Activated T-helper 17 cell treated with anti-CD3 and anti-CD28 coated beads, Interleukin-2, amount 50 U/mL, for 72 hours (primary cell): Measurements from ENCODE around the gene OXER1. TPM values are rescaled to one million over a fixed set of nuclear protein-coding genes. Genes with fewer than 3 reads are reported as not detected.

ENCODE experiments used
- ATAC-seq: fragments of 150-1000 bp; cut with Tn5 transposase; replicated peaks from 2 replicates; pipeline ENCODE4 v1.10.0; 2021; ENCODE audit warnings: mild to moderate bottlenecking, moderate library complexity
- H3K27ac Mint-ChIP-seq: one replicate; pipeline ENCODE4 v1.8.0; 2022; ENCODE audit warnings: mixed read lengths
- H3K27me3 Mint-ChIP-seq: one replicate; pipeline ENCODE4 v1.8.0; 2022; ENCODE audit warnings: mixed read lengths
- H3K36me3 Mint-ChIP-seq: one replicate; pipeline ENCODE4 v1.8.0; 2022; ENCODE audit warnings: low read depth, mild to moderate bottlenecking, mixed read lengths
- H3K4me1 Mint-ChIP-seq: one replicate; pipeline ENCODE4 v1.8.0; 2022; ENCODE audit warnings: mixed read lengths
- H3K4me3 Mint-ChIP-seq: one replicate; pipeline ENCODE4 v1.8.0; 2022; ENCODE audit warnings: mild to moderate bottlenecking, mixed read lengths
- H3K9me3 Mint-ChIP-seq: one replicate; pipeline ENCODE4 v1.8.0; 2022; ENCODE audit warnings: mixed read lengths
- total RNA-seq, 2 donors: library from RNA; stranded (reverse); gene quantifications; one replicate each; pipeline ENCODE4 v1.2.3, GENCODE V29; 2022

Gene OXER1
- total RNA-seq, 2 donors from 2014 or later: 0.13 TPM

DNA sequence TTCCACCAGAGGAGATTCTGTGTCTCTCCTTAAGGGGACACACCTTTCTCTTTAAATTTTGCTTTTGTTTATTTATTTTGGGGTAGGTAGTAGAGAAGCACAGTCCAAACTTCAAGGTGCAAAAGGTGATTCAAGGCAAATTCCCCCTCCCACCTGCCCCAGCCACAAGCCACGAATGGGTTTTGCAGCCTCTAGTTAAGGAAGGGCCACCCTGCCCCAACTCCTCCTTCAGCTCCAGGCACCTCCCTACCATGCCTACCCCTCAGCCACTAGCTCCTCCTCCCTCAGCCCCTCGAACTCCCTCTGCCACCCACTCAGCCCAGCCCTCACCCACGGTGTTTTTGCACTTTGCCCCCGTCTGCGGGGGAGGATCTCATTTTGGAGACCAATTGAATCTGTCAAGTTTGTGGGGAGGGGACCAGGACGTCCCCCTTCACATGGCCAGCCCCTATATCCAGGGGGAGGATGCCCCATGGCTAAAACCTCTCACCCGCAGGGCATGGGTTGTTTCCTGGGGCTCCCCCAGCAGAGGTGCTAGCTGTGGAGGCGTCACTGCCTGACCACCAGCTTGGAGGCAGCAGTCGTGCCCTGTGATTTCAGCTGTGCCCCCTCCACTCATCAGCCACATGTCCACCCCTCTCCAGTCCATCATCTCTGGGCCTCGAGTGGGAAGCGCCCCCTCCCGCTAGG, 24.0 kb upstream of the OXER1 start:
- peak; percentile 38 for ATAC-seq
- H3K4me1 Mint-ChIP-seq: peaks cover 11% of the 10 kb centered on the region
- peaks cover 7% of the 10 kb centered on the region for H3K36me3 Mint-ChIP-seq
- H3K9me3 Mint-ChIP-seq: no peaks in the 10 kb centered on the region
- peaks cover 36% of the 10 kb centered on the region for H3K27me3 Mint-ChIP-seq
- H3K27ac Mint-ChIP-seq: no peak overlapping the region
- no peak overlapping the region for H3K4me3 Mint-ChIP-seq

DNA sequence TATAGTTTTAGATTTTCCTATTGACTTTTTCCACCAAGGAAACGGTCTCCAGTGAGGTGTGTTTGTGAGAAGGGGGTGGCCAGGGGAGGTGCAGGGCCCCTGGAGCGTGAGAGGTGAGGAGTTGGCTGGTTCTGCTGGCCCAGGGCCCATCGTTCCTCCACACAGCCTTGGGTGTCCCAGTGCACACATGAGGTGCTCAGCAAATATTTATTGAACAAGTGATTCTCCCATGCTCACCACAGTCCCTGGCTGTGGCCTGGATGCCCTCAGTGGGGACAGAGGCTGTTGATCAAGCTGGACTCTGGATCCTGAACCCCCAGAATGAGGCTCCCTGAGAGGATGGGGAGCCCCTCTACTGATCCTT, 23.5 kb upstream of the OXER1 start:
- H3K27me3 Mint-ChIP-seq: peaks cover 36% of the 10 kb centered on the region
- peaks cover 7% of the 10 kb centered on the region for H3K36me3 Mint-ChIP-seq
- H3K4me1 Mint-ChIP-seq: peaks cover 11% of the 10 kb centered on the region
- H3K9me3 Mint-ChIP-seq: no peaks in the 10 kb centered on the region
- no peak overlapping the region for H3K4me3 Mint-ChIP-seq
- no peak overlapping the region for H3K27ac Mint-ChIP-seq
- no peak for ATAC-seq

DNA sequence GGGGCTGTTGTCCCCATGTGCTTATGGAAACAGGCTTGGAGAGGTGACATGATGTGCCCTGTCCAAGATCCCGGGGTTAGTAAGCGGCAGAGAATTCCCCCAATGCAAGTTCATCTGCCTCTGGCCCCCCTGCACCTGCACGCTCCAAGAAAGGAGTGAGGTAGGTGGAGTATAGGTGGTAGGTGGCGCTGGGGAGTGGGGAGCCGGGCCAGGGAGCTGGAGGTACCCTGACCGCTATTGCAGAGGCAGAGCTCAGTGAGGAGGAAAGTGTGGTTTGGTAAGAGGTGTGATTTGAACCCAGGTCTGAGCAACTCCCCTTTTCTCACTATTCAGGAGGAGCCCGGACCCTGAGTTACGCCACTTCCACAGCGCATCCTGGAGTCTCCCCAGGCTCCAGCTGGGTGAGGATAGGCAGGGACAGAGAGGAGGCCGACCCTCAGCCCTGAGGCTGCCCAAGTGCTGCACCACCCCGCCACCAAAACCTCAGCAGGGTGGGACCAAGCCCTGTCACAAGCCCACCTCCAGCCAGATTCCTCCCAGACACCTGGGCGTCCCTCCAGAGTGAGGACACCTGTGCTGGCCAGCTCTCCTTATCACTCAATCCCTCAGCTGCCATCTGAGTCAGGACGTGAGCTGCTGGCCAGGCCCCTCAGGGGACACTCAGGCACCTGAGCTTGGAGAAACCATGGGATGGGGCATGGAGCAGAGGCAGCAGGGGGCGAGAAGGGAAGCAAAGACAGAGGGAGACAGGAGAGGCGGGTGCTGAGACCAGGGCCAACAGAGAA, 22.8 kb upstream of the OXER1 start:
- ATAC-seq: no peak
- Mint-ChIP-seq H3K36me3 (peaks cover 7% of the 10 kb centered on the region), H3K27me3 (peaks cover 32% of the 10 kb centered on the region), H3K4me3 (no peak overlapping the region), H3K9me3 (no peaks in the 10 kb centered on the region), H3K4me1 (peaks cover 8% of the 10 kb centered on the region), H3K27ac (no peak overlapping the region)

DNA sequence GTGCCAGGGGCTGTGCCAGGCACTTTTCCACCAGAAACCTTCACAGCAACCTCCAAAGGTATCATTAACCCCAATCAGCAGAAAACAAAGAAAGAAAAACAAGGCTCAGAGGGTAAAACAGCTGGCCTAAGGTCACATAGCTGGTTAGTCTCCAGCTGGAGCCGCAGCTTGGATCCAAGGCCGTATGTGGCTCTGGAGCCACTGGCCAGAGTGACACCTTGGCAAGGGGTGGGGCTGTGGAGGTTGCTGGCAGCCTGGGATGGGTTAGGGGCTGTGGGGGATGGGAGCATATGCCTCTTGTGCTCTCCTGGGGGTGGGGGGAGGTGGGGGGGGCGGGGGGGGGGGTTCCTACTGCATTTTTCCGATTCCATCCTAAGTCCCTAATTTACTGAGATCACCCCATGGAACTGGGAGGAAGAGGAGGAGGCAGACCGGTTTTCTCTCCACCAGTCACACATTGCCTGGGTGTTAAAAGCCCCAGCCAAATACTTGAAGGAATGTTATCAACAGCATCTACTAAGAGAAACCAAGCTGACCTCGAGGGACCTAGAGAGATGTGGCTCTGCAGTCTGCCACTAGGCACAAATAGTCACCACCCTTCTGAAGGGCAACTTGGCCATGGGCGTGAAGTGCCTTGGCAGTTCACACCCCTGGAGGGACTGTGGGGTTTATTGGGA, 20.4 kb upstream of the OXER1 start:
- no peaks in the 10 kb centered on the region for H3K4me1 Mint-ChIP-seq
- peaks cover 13% of the 10 kb centered on the region for H3K27me3 Mint-ChIP-seq
- H3K4me3 Mint-ChIP-seq: no peak overlapping the region
- ATAC-seq: no peak
- H3K36me3 Mint-ChIP-seq: no peaks in the 10 kb centered on the region
- no peaks in the 10 kb centered on the region for H3K9me3 Mint-ChIP-seq
- H3K27ac Mint-ChIP-seq: no peak overlapping the region

GRCh38 chr2:42783511-42783910, 19.6 kb upstream of the OXER1 start:
- Mint-ChIP-seq H3K9me3 (no peaks in the 10 kb centered on the region), H3K4me1 (no peaks in the 10 kb centered on the region), H3K27ac (no peak overlapping the region), H3K36me3 (no peaks in the 10 kb centered on the region), H3K27me3 (peaks cover 9% of the 10 kb centered on the region), H3K4me3 (no peak overlapping the region)
- no peak for ATAC-seq

GRCh38 chr2:42781181-42781580, 17.2 kb upstream of the OXER1 start:
- no peaks in the 10 kb centered on the region for H3K9me3 Mint-ChIP-seq
- no peaks in the 10 kb centered on the region for H3K36me3 Mint-ChIP-seq
- H3K4me1 Mint-ChIP-seq: no peaks in the 10 kb centered on the region
- H3K27me3 Mint-ChIP-seq: no peaks in the 10 kb centered on the region
- ATAC-seq: no peak
- H3K27ac Mint-ChIP-seq: no peak overlapping the region
- H3K4me3 Mint-ChIP-seq: no peak overlapping the region

- no peak for ATAC-seq
- Mint-ChIP-seq H3K27me3 (no peaks in the 10 kb centered on the region), H3K27ac (no peak overlapping the region), H3K9me3 (no peaks in the 10 kb centered on the region), H3K4me1 (no peaks in the 10 kb centered on the region), H3K4me3 (no peak overlapping the region), H3K36me3 (no peaks in the 10 kb centered on the region)
Observed at GRCh38 chr2:42777883-42778805, 14.2 kb upstream of the OXER1 start.

GRCh38 chr2:42775810-42776209, 11.9 kb upstream of the OXER1 start:
- no peak overlapping the region for H3K27ac Mint-ChIP-seq
- H3K36me3 Mint-ChIP-seq: no peaks in the 10 kb centered on the region
- no peaks in the 10 kb centered on the region for H3K4me1 Mint-ChIP-seq
- H3K4me3 Mint-ChIP-seq: no peak overlapping the region
- ATAC-seq: no peak
- H3K9me3 Mint-ChIP-seq: no peaks in the 10 kb centered on the region
- no peaks in the 10 kb centered on the region for H3K27me3 Mint-ChIP-seq

DNA sequence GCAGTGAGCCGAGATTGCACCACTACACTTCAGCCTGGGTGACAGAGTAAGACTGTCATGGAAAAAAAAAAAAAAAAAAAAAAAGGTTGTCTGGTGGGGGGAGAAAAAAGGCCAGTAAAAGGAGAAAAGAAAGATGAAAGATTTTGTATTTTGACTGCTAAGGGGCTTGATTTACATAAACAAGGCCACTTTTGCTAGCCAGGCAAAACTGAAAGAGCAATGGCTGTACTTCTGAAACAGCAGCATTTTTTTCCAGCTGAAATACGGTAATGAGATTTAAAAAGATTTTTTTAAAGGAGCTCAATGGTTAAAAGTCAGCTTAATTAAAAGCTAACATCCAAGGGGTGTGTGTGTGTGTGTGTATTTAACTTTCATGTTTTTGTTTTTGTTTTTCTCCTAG, 11.3 kb upstream of the OXER1 start:
- Mint-ChIP-seq H3K36me3 (no peaks in the 10 kb centered on the region), H3K4me1 (no peaks in the 10 kb centered on the region), H3K27ac (no peak overlapping the region), H3K27me3 (no peaks in the 10 kb centered on the region), H3K4me3 (no peak overlapping the region), H3K9me3 (no peaks in the 10 kb centered on the region)
- ATAC-seq: no peak

DNA sequence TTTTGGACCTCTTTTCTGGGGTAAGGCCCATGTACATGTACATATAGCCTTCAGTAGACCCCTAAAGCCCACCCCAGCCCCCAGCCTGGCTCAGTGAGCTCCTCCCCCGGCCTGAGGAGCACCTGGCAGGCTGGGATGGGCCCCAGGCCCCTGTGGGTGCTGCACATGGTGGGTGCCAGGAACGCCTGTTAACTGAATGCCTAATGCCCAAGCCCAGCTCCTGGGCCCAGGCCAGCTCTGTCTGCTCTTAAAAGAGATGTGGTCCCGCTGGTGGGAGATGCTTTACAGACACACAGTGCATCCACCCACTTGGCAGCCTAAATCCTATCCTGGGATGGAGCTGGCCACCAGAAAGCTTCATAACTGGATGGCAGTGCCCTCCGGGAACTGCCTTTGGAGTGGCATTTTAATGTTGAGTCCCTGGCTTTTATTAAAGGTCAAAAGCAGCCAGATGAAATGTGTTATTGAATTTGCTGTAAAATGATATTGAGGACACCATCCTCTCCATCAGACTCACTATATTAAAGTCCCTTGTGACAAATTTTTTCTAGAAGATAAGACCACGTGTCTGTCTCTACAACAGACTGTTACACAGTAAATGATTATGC, 7.7 kb upstream of the OXER1 start:
- no peak for ATAC-seq
- Mint-ChIP-seq H3K27me3 (no peaks in the 10 kb centered on the region), H3K36me3 (no peaks in the 10 kb centered on the region), H3K4me1 (no peaks in the 10 kb centered on the region), H3K4me3 (no peak overlapping the region), H3K27ac (no peak overlapping the region), H3K9me3 (no peaks in the 10 kb centered on the region)

DNA sequence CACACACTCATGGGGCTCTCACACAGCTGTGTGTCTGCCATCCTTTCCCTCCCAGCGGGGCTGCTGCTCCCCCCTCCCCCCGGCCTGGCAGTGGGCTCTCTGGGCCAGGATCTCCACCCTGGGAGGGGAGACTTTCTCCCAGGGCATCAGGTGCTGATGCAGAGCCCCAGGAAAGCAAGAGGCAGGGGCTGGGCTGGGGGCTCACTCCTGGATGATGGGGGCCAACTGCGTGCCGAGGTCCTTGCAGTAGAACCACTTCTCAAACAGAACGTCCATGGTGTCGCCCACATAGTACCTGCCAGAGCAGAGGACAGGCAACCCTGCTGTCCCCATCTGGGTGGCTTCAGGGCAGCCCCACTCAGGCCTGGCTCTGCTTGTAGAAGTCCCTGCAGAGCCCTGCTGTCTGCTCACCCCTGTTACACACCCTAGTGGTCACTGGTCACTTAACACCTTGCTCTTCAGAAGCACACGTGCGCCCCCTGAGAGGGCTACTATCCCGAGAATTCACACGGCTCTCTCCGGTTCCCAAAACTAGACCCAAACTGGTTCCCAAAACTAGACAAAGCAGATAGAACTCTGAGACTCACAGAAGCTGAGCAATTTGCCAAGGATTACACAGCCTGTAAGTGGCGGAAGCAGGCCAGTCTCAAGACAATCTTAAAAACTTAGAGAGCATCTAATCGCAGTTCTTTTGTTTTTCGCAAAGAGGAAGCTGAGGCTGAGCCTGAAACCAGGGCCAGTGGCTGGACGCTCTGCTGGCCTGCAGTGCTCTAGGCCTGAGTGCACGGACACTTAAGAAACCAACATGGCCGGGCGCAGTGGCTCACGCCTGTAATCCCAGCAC, 6.6 kb upstream of the OXER1 start:
- Mint-ChIP-seq H3K4me3 (no peak overlapping the region), H3K27ac (no peak overlapping the region), H3K4me1 (no peaks in the 10 kb centered on the region), H3K36me3 (no peaks in the 10 kb centered on the region), H3K27me3 (no peaks in the 10 kb centered on the region), H3K9me3 (no peaks in the 10 kb centered on the region)
- ATAC-seq: peak; percentile 23

GRCh38 chr2:42769583-42770287, 5.8 kb upstream of the OXER1 start:
- no peak overlapping the region for H3K27ac Mint-ChIP-seq
- no peaks in the 10 kb centered on the region for H3K36me3 Mint-ChIP-seq
- no peaks in the 10 kb centered on the region for H3K9me3 Mint-ChIP-seq
- no peaks in the 10 kb centered on the region for H3K4me1 Mint-ChIP-seq
- no peak for ATAC-seq
- H3K4me3 Mint-ChIP-seq: no peak overlapping the region
- H3K27me3 Mint-ChIP-seq: no peaks in the 10 kb centered on the region
